Large intestine (tissue), 1 donor: ENCODE data around the gene SMO. TPM values are rescaled to one million over a fixed set of nuclear protein-coding genes. Genes with fewer than 3 reads are reported as not detected.

Experiments
- polyA plus RNA-seq: library from polyadenylated mRNA; unstranded; fragments of 120-200 nt; gene quantifications from one replicate; pipeline ENCODE4 v1.2.1, GENCODE V29; 2013

SMO gene
- polyA plus RNA-seq, 1 donor = 23.6 TPM

Other genes with a start within 250 kb of the SMO start
- gene TNPO3, start 133.5 kb upstream of the SMO start, polyA plus RNA-seq = 32.1 TPM
- gene TSPAN33, start 43.9 kb upstream of the SMO start, polyA plus RNA-seq = 9.6 TPM
- gene AHCYL2, start 36.4 kb downstream of the SMO start, polyA plus RNA-seq = 23.2 TPM
- gene STRIP2, start 245.8 kb downstream of the SMO start, polyA plus RNA-seq = 2.0 TPM